GM12878 (cell line): ENCODE measurements around the gene VIT. TPM values are rescaled to one million over a fixed set of nuclear protein-coding genes. Genes with fewer than 3 reads are reported as not detected.

Source experiments
- ATAC-seq: fragments of 200-7000 bp; cut with Tn5 transposase; 3 replicates; pipeline ENCODE4 v1.9.1; 2020; ENCODE audit warnings: mild to moderate bottlenecking, moderate library complexity
- BruUV-seq: library from RNA; stranded (reverse); fragments of 400-500 nt; replicated peaks from 2 replicates; lab custom pipeline; 2021; lab: Mats Ljungman, UMichigan
- CTCF ChIA-PET: fragments of 300-600 bp; sonication (Branson Sonifier 250); formaldehyde crosslinking; extraction: SDS; loops from one replicate; lab custom pipeline; 2021; ENCODE audit warnings: inconsistent platforms; lab: Yijun Ruan, JAX
- POLR2A ChIA-PET: fragments of 350-600 bp; formaldehyde crosslinking; extraction: SDS; loops from one replicate; lab custom pipeline; 2021; ENCODE audit warnings: inconsistent platforms; lab: Charles Lee
- RAD21 ChIA-PET: fragments of 300-600 bp; sonication (Branson Sonifier 250); formaldehyde crosslinking; loops from one replicate; lab custom pipeline; 2023; ENCODE audit warnings: antibody characterized with exemption; ENCODE audit not compliant: unreplicated experiment; lab: Charles Lee
- SMC1A ChIA-PET: fragments of 300-600 bp; sonication (Branson Sonifier 250); formaldehyde crosslinking; loops from one replicate; lab custom pipeline; 2023; ENCODE audit not compliant: unreplicated experiment, uncharacterized antibody; lab: Charles Lee
- DNase-seq: peaks from one replicate; pipeline ENCODE4 v3.0.0-alpha.2; 2011; ENCODE audit warnings: low read depth, low spot score
- FAIRE-seq: peaks from 3 replicates; lab custom pipeline; 2011; peaks lifted over from hg19 to GRCh38; lab: Jason Lieb, UNC
- H2AFZ ChIP-seq: 2 replicates; pipeline ENCODE4 v1.6.0; 2011; ENCODE audit warnings: low read depth, low read length, control low read depth; ENCODE audit not compliant: control insufficient read depth
- H3K27ac ChIP-seq: 2 replicates; pipeline ENCODE4 v1.5.1; 2011; ENCODE audit warnings: control low read depth; ENCODE audit not compliant: control insufficient read depth, insufficient read depth
- H3K27me3 ChIP-seq, 2 experiments: replicated peaks in 1 of 2; 2 replicates each; pipeline versions ENCODE4 v1.6.0 to v1.6.1; 2011; ENCODE audit warnings: low read length in 1 of 2; ENCODE audit not compliant: control insufficient read depth in 2 of 2, insufficient read depth in 2 of 2
- H3K36me3 ChIP-seq, 2 experiments: 2 replicates each; pipeline ENCODE4 v1.5.1; 2011; ENCODE audit warnings: low read length in 1 of 2; ENCODE audit not compliant: control insufficient read depth in 2 of 2, insufficient read depth in 2 of 2
- H3K4me1 ChIP-seq: 2 replicates; pipeline ENCODE4 v1.6.1; 2011; ENCODE audit warnings: mild to moderate bottlenecking, low read length, moderate library complexity, mixed read lengths; ENCODE audit not compliant: control insufficient read depth, insufficient read depth
- H3K4me2 ChIP-seq: 2 replicates; pipeline ENCODE4 v1.6.0; 2011; ENCODE audit warnings: control low read depth; ENCODE audit not compliant: control insufficient read depth, insufficient read depth
- H3K4me3 ChIP-seq: fragments of 200-600 bp; sonication (generic); 2 replicates; pipeline ENCODE4 v1.5.1; 2016
- H3K79me2 ChIP-seq: 2 replicates; pipeline ENCODE4 v1.6.0; 2011; ENCODE audit warnings: low read length; ENCODE audit not compliant: control insufficient read depth, insufficient read depth
- H3K9ac ChIP-seq: 2 replicates; pipeline ENCODE4 v1.8.0; 2011; ENCODE audit warnings: low read length, control low read depth, mixed read lengths; ENCODE audit not compliant: control insufficient read depth, insufficient read depth
- H3K9me3 ChIP-seq: replicated peaks from 3 replicates; pipeline ENCODE4 v1.5.1; 2011; ENCODE audit warnings: mild to moderate bottlenecking, low read length; ENCODE audit not compliant: control insufficient read depth, insufficient read depth
- H4K20me1 ChIP-seq: 2 replicates; pipeline ENCODE4 v1.6.0; 2011; ENCODE audit not compliant: control insufficient read depth, insufficient read depth
- ATF7 ChIP-seq: fragments of 450-650 bp; IDR thresholded peaks from 2 replicates; pipeline ENCODE4 v1.6.1; 2016; ENCODE audit warnings: low read depth, mild to moderate bottlenecking
- CHD2 ChIP-seq: IDR thresholded peaks from 2 replicates; pipeline ENCODE4 v1.6.1; 2011; ENCODE audit warnings: low read depth, low read length, improper control_type of control experiment, borderline replicate concordance
- CHD4 ChIP-seq: fragments of 200-600 bp; sonication (generic); IDR thresholded peaks from 2 replicates; pipeline ENCODE4 v1.6.1; 2016; ENCODE audit warnings: mild to moderate bottlenecking
- E2F8 ChIP-seq: fragments of 450-650 bp; IDR thresholded peaks from 2 replicates; pipeline ENCODE4 v1.6.1; 2018; ENCODE audit warnings: mild to moderate bottlenecking, low read depth, moderate library complexity; ENCODE audit not compliant: partially characterized antibody
- IRF3 ChIP-seq: fragments of 450-650 bp; IDR thresholded peaks from 2 replicates; pipeline ENCODE4 v1.6.1; 2014; ENCODE audit warnings: mild to moderate bottlenecking
- KDM1A ChIP-seq: fragments of 200-600 bp; sonication (generic); IDR thresholded peaks from 2 replicates; pipeline ENCODE4 v1.6.1; 2016; ENCODE audit warnings: borderline replicate concordance
- NKRF ChIP-seq: fragments of 450-650 bp; conservative IDR thresholded peaks from 2 replicates; pipeline ENCODE4 v1.6.1; 2017; ENCODE audit warnings: mild to moderate bottlenecking, moderate library complexity
- PML ChIP-seq: IDR thresholded peaks from 2 replicates; pipeline ENCODE4 v1.6.1; 2012; ENCODE audit warnings: low read length, inconsistent platforms
- SMC3 ChIP-seq: IDR thresholded peaks from 2 replicates; pipeline ENCODE4 v1.6.1; 2011; ENCODE audit warnings: low read length, improper control_type of control experiment, borderline replicate concordance
- TARDBP ChIP-seq: IDR thresholded peaks from 2 replicates; pipeline ENCODE4 v1.6.1; 2016; ENCODE audit warnings: borderline replicate concordance
- ZBTB4 ChIP-seq: fragments of 450-650 bp; formaldehyde crosslinking; IDR thresholded peaks from 2 replicates; pipeline ENCODE4 v1.4.0; 2022; ENCODE audit warnings: mild to moderate bottlenecking, moderate library complexity
- ZNF207 ChIP-seq: fragments of 450-650 bp; IDR thresholded peaks from 2 replicates; pipeline ENCODE4 v1.6.1; 2014; ENCODE audit warnings: antibody characterized with exemption, mild to moderate bottlenecking, borderline replicate concordance
- WGBS: methylation state at CpG from one replicate; pipeline ENCODE4 v1.1.6; 2016; ENCODE audit warnings: low lambda C conversion rate; ENCODE audit not compliant: insufficient replicate concordance, insufficient coverage; ENCODE audit errors: missing lambda C conversion rate; 5-methylcytosine and 5-hydroxymethylcytosine counted together
- in situ Hi-C: fragments of 300-500 bp; cut with MboI; formaldehyde crosslinking; loops from 9 replicates; pipeline ENCODE4 v1.14.3; 2018; ENCODE audit warnings: mixed read lengths
- intact Hi-C: fragments of 100-400 bp; cut with micrococcal nuclease; formaldehyde crosslinking; loops from one replicate; pipeline ENCODE4 v1.14.2; 2022; ENCODE audit not compliant: unreplicated experiment
- polyA plus RNA-seq, 11 experiments: library from polyadenylated mRNA; depleted of rRNA in 4 of 11; unstranded in 6 of 11; stranded (reverse) in 5 of 11; fragments of >200 nt; fragmentation: Nextera tagmentation in 4 of 11; fragmentation: Illumina TruSeq in 1 of 11; extraction: Ambion mirVana in 4 of 11; extraction: Trizol in 1 of 11; gene quantifications; 1 replicate in 1 of 11; 2 replicates in 10 of 11; pipeline versions ENCODE4 v1.2.1 to v1.2.3, GENCODE V29; 2011 to 2016; ENCODE audit warnings: inconsistent platforms in 2 of 11, missing spikeins in 2 of 11, low read depth in 1 of 11
- total RNA-seq, 4 experiments: library from RNA; depleted of rRNA in 3 of 4; stranded (reverse); fragments of >200 nt in 3 of 4; fragmentation: Illumina TruSeq in 1 of 4; extraction: Trizol in 1 of 4; gene quantifications; 2 replicates each; pipeline versions ENCODE4 v1.2.1 to v1.2.3, GENCODE V29; 2013 to 2021

Gene VIT
- total and polyA plus RNA-seq, 10 of the 15 experiments (the other 5 are each of a cell fraction or from before 2014, with no cell fraction given): 0.05 to 0.14 TPM; not detected in 8

- TF ChIP-seq ZBTB4 (CRISPR knock-in tag) (no peak), CHD2 (no peak), ZNF207 (no peak)
Observed at GRCh38 chr2:36700311-36700710, 3.8 kb downstream of the VIT start (continued).

GRCh38 chr2:36701391-36701795, 4.9 kb downstream of the VIT start:
- Histone ChIP-seq H3K36me3 (no peaks in the 10 kb centered on the region), H3K9ac (no peak overlapping the region), H3K4me2 (no peak overlapping the region), H3K79me2 (no peaks in the 10 kb centered on the region), H4K20me1 (no peaks in the 10 kb centered on the region), H3K4me1 (no peaks in the 10 kb centered on the region), H2AFZ (no peak overlapping the region), H3K27me3 (no peaks in the 10 kb centered on the region; a peak in 1 of 4 replicates), H3K27ac (no peak overlapping the region), H3K4me3 (no peak overlapping the region), H3K9me3 (no peaks in the 10 kb centered on the region)
- ChIA-PET RAD21 (no interaction called here), CTCF (interaction anchor here (0.6 kb wide), 1 partner anchor 40 kb away, joined by 3 read pairs; no protein-coding TSS in a partner anchor), POLR2A (no interaction called here), SMC1A (no interaction called here)
- no peak for DNase-seq
- ATAC-seq: no peak
- no peak for FAIRE-seq
- in situ Hi-C loops: no loop called here
- 15% methylated on average over 5 of the region's 5 CpGs for WGBS
- intact Hi-C loops: no loop called here
- BruUV-seq: no TSS peak
- TF ChIP-seq NKRF: no peak
- TF ChIP-seq PML: no peak
- TF ChIP-seq IRF3: no peak
- no peak for TF ChIP-seq SMC3
- no peak for TF ChIP-seq CHD4
- TF ChIP-seq ATF7: no peak
- no peak for TF ChIP-seq TARDBP
- no peak for TF ChIP-seq KDM1A
- no peak for TF ChIP-seq E2F8
